ENCODE data around the gene ZRANB3. TPM values are rescaled to one million over a fixed set of nuclear protein-coding genes. Genes with fewer than 3 reads are reported as not detected.
"Not testable (repeated sequence)": the region's sequence is repeated elsewhere in the genome, so short reads cannot be mapped to it uniquely, and the experiment has no call there.

The ZRANB3 gene
- total and polyA plus RNA-seq, 5 experiments from 2014 or later = 3.7 to 9.1 (median 6.7) TPM

DNA sequence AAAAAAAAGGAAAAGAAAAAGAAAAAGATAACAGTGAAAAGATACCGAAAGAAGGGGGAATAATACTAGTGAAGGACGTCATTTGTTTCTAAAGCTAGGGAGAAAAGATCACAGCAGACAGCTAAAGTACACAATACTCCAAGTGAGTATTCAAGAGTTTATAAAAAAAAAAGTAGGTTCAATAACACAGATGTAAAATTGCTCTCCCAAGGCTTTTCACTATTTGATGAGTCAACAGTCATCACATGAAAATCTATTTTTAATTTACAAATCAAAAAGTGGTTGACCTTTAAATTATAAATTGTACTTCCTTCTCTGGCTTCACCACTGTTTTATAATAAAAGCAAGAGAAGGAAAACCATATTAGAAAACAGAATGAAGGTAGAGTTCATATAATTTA, 144.0 kb downstream of the ZRANB3 start:
- ATAC-seq (no peak), DNase-seq (no peak)
- Mint-ChIP-seq H3K27ac (no peak overlapping the region), H3K4me1 (no peaks in the 10 kb centered on the region), H3K9me3 (peaks cover 8 to 79% (median 53%) of the 10 kb centered on the region in 9 donors), H3K4me3 (no peak overlapping the region), H3K36me3 (peaks cover 46 to 76% (median 51%) of the 10 kb centered on the region in 3 donors), H3K27me3 (no peaks in the 10 kb centered on the region)
- POLR2A ChIA-PET = no interaction called here

DNA sequence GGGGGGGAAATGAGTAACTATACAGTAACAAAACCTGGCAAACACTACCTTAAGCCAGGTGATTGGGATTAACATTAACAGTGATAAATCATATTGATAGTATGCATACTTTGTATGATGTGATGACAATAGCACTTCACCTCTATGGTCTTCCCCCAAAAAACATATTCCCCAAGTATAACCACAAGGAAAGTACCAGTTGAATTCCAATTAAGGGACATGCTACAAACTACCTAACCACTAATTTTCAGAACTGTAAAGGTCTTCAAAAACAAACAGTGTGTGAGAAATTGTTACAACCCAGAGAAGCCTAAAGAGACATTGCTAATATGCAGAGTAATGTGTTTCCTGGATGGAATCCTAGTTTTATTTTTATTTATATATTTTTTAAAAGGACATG, 152.4 kb downstream of the ZRANB3 start:
- Mint-ChIP-seq H3K4me3 (no peak overlapping the region), H3K4me1 (no peaks in the 10 kb centered on the region), H3K9me3 (peaks cover 15 to 82% (median 45%) of the 10 kb centered on the region in 9 donors), H3K27me3 (no peaks in the 10 kb centered on the region), H3K36me3 (peaks cover 27 to 68% (median 53%) of the 10 kb centered on the region in 3 donors), H3K27ac (no peak overlapping the region)
- DNase-seq (no peak), ATAC-seq (no peak)
- POLR2A ChIA-PET = no interaction called here

DNA sequence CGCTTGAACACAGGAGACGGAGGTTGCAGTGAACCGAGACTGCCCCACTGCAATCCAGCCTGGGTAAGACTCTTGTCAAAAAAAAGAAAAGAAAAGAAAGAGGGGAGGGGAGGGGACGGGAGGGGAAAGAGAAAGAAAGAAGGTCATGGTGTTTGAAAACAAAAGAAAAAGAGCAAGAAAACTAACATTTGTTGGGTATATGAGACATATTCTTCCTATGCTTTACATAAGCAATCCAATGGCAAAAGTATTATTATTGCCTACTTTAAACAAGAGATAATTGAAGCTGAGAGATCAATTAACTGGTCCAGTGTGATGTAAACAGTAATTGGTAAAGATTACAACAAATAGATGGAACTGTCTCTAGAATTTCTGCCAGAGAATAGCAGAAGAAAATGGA, 157.3 kb downstream of the ZRANB3 start:
- ATAC-seq = no peak
- H3K36me3 Mint-ChIP-seq = peaks cover 20 to 60% (median 25%) of the 10 kb centered on the region in 3 donors
- H3K27me3 Mint-ChIP-seq = no peaks in the 10 kb centered on the region
- peaks cover 11 to 56% (median 17%) of the 10 kb centered on the region in 9 donors for H3K9me3 Mint-ChIP-seq
- no peak overlapping the region for H3K27ac Mint-ChIP-seq
- no peak for DNase-seq
- POLR2A ChIA-PET = no interaction called here
- H3K4me1 Mint-ChIP-seq = no peaks in the 10 kb centered on the region
- H3K4me3 Mint-ChIP-seq = no peak overlapping the region

DNA sequence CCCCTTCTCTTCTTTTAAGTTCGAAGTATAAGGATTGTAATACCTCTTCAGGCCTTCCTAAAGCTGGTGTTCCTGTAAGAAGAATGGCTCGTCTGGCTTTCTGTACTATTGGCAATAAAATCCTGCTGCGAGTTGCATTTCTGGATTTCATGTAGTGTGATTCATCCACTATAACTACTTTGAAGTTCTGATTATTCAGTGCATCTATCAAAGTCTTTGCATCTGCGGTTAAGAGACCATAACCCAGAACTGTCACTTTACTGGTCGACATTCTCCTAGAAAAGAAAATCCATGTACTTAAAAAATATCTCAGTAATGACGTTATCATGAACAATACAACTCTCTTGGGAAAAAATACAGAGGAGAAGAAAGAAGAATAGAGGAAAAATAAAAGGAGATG, 181.1 kb downstream of the ZRANB3 start:
- no peaks in the 10 kb centered on the region for H3K4me1 Mint-ChIP-seq
- H3K27me3 Mint-ChIP-seq = no peaks in the 10 kb centered on the region
- DNase-seq (no peak), ATAC-seq (no peak)
- H3K4me3 Mint-ChIP-seq = no peak overlapping the region
- H3K27ac Mint-ChIP-seq = no peak overlapping the region
- peaks cover 12 to 45% (median 28%) of the 10 kb centered on the region in 9 donors for H3K9me3 Mint-ChIP-seq
- H3K36me3 Mint-ChIP-seq = peaks cover 30 to 56% (median 43%) of the 10 kb centered on the region in 3 donors
- POLR2A ChIA-PET = no interaction called here

DNA sequence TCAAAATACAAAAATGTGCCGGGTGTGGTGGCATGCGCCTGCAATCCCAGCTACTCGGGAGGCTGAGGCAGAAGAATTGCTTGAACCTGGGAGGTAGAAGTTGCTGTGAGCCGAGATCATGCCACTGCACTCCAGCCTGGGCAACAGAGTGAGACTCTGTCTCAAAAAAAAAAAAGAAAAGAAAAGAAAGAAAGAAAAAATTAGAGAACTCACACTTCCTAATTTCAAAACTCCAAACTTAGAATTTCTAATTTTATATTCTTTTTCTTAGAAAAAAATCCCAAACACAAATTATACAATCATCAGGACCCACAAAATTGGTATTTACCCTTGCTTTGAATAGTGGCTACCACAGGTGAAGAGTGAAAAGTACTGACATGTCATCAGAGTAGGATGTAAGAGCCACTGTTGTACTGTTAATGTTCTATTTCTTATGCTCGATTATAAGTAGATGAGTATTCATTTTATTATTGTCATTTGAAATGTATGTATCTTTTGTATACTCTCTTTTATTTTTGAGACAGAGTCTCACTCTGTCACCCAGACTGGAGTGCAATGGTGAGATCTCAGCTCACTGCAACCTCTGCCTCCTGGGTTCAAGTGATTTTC, 182.8 kb downstream of the ZRANB3 start:
- DNase-seq, H3K27me3 Mint-ChIP-seq, H3K4me1 Mint-ChIP-seq, ATAC-seq, H3K27ac Mint-ChIP-seq, H3K4me3 Mint-ChIP-seq, POLR2A ChIA-PET: not testable (repeated sequence)
- Mint-ChIP-seq H3K36me3 (peaks cover 40 to 65% (median 53%) of the 10 kb centered on the region in 3 donors), H3K9me3 (peaks cover 12 to 49% (median 35%) of the 10 kb centered on the region in 9 donors)

DNA sequence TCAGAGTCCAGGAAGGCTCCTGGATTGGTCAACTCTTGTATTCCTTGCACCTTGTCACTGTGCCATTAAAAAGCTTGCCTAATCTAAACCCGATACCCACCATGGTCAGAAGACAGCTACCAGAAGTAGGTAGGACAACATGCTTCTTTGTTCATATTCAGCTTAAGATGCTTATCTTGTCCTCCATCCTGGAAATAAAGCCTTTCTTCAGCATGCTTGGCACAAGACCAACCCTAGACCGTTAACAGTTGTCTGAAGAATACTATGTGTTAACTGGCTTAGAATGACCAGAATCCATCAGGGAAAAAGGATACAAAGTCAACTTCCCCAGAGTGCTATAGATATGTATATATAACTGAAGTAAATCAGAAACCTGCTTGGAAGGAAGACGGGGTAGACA, 193.9 kb downstream of the ZRANB3 start:
- H3K9me3 Mint-ChIP-seq = peaks cover 0 to 27% (median 18%) of the 10 kb centered on the region in 9 donors
- H3K27ac Mint-ChIP-seq = no peak overlapping the region
- no peaks in the 10 kb centered on the region for H3K4me1 Mint-ChIP-seq
- H3K4me3 Mint-ChIP-seq = no peak overlapping the region
- POLR2A ChIA-PET = no interaction called here
- DNase-seq (no peak), ATAC-seq (no peak)
- peaks cover 23 to 57% (median 26%) of the 10 kb centered on the region in 3 donors for H3K36me3 Mint-ChIP-seq
- no peaks in the 10 kb centered on the region for H3K27me3 Mint-ChIP-seq

DNA sequence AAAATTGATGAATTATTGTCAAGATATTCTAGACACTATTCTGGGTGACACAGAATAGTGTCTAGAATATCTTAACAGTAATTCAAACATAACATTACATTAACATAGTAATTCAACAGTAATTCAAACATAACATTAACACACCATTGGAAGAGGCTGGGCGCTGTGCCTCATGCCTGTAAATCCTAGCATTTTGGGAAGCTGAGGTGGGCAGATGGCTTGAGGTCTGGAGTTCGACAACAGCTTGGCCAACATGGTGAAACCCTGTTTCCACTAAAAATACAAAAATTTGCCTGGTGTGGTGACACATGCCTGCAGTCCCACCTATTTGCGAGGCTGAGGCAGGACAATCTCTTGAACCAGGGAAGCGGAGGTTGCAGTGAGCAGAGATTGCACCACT, 195.8 kb downstream of the ZRANB3 start:
- H3K9me3 Mint-ChIP-seq = peaks cover 12 to 34% (median 24%) of the 10 kb centered on the region in 9 donors
- H3K4me1 Mint-ChIP-seq = no peaks in the 10 kb centered on the region
- no peaks in the 10 kb centered on the region for H3K27me3 Mint-ChIP-seq
- H3K4me3 Mint-ChIP-seq = no peak overlapping the region
- POLR2A ChIA-PET = no interaction called here
- ATAC-seq (no peak), DNase-seq (no peak)
- peaks cover 15 to 60% (median 34%) of the 10 kb centered on the region in 3 donors for H3K36me3 Mint-ChIP-seq
- H3K27ac Mint-ChIP-seq = no peak overlapping the region

DNA sequence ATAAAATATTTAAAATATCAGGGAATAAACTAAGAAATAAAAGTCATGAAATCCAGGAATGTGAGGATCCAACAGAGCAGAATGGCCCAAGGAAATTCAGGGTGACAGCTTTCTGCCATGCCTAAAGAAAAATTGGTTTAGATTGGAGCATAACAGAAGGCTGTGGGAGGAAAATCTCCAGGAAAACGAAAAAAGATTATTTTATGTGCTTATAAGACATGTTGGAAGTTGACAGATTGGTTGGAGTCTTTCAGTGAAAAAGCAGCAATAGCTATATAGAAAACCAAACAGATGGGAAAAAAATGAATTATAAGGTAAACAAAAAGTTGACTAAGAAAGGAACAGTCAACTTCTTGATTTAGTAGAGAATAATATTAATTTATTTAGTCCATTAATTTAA, 203.9 kb downstream of the ZRANB3 start:
- DNase-seq (no peak), ATAC-seq (no peak)
- POLR2A ChIA-PET = no interaction called here
- Mint-ChIP-seq H3K27ac (no peak overlapping the region), H3K4me3 (no peak overlapping the region), H3K4me1 (no peaks in the 10 kb centered on the region), H3K9me3 (peaks cover 9 to 63% (median 43%) of the 10 kb centered on the region in 9 donors), H3K27me3 (no peaks in the 10 kb centered on the region), H3K36me3 (peaks cover 0 to 37% (median 34%) of the 10 kb centered on the region in 3 donors)

DNA sequence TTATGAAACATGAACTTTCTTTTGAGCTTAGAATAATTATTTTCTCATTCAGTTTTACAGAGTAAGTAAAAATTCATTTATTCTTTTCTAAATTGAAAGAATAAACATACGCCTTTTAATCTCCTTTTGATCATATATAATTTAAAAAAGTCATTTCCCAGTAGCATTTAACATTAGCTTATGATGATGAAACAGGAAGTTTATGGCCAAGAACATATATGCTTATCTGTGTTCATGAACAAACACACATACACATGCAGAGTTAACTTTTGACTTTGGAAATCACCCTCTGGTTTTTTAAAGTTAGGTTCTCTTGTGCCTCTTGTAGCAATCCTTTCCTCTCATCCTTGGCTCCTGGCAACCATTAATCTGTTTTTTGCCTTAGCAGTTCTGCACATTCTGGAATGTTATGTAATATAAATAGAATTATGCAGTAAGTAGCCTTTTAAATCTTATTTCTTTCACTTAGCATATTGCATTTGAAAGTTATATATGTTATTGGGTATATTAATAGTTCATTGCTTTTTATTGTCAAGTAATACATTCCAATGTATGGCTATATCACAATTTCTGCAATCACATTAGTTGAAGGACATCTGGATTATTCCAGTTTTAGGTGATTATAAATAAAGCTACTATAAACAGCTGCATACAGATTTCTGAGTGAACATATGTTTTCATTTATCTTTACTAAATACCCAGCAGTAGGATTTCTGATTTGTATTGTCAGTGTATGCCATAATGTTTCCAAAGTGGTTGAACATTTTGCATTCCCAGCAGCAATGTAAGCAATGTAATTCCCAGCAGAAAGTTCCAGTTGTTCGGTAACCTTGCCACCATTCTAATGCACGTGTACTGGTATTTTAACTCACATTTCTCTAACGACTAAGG, 210.3 kb downstream of the ZRANB3 start:
- POLR2A ChIA-PET = no interaction called here

DNA sequence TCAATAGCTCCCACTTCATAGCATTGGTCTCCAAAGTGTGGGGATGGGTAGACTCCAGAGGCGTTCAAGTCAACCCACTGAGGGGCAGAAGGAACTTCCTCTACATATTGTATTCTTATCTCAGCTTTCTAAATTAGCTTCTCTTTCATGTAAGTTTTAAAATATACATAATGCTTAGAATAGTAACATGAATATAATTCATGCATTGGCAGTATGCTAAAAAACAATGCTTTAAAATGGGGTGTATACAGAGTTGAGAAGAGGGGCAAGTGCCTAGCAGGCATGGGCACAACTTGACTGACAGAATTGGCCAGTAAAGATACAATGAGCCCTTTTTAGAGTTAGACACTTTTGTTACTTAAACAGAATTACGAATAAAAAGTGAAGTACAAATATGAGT, 212.2 kb downstream of the ZRANB3 start:
- no peak overlapping the region for H3K27ac Mint-ChIP-seq
- H3K4me1 Mint-ChIP-seq = no peaks in the 10 kb centered on the region
- DNase-seq (no peak), ATAC-seq (no peak)
- H3K4me3 Mint-ChIP-seq = no peak overlapping the region
- POLR2A ChIA-PET = no interaction called here
- H3K36me3 Mint-ChIP-seq = peaks cover 6 to 13% (median 6%) of the 10 kb centered on the region in 3 donors
- peaks cover 0 to 9% (median 4%) of the 10 kb centered on the region in 9 donors for H3K9me3 Mint-ChIP-seq
- H3K27me3 Mint-ChIP-seq = no peaks in the 10 kb centered on the region

More for the DNA sequence above, 210.3 kb downstream of the ZRANB3 start:
- Mint-ChIP-seq H3K4me3 (no peak overlapping the region), H3K4me1 (no peaks in the 10 kb centered on the region), H3K27ac (peak overlapping the region in 1 of 10 donors; percentile 11), H3K36me3 (peaks cover 0 to 11% (median 7%) of the 10 kb centered on the region in 3 donors), H3K9me3 (peaks cover 0 to 18% (median 5%) of the 10 kb centered on the region in 9 donors), H3K27me3 (no peaks in the 10 kb centered on the region)
- ATAC-seq = no peak
- no peak for DNase-seq

DNA sequence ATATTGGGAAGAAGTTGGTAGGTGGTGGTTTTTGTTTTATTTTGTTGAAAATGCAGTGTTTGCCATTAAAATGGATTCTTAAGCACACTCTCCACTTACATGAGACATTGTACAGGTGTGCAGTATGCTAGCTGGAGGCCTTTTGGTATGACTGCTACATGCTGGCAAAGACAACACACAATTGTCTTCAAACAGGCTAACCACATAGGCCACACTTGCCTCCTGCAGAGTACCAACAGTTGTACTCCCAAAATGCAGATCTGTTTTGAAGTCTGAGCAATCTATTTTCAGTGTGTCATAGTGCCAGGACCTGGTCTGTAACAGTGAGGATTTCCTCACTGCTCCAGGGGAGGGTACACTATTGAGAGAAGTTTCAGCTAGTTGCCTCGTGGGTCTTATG, 213.6 kb downstream of the ZRANB3 start:
- Mint-ChIP-seq H3K36me3 (peaks cover 0 to 17% (median 14%) of the 10 kb centered on the region in 3 donors), H3K27me3 (no peaks in the 10 kb centered on the region), H3K4me1 (no peaks in the 10 kb centered on the region), H3K27ac (no peak overlapping the region), H3K9me3 (peaks cover 0 to 2% (median 0%) of the 10 kb centered on the region in 9 donors), H3K4me3 (no peak overlapping the region)
- no peak for DNase-seq
- ATAC-seq = no peak
- POLR2A ChIA-PET = no interaction called here

DNA sequence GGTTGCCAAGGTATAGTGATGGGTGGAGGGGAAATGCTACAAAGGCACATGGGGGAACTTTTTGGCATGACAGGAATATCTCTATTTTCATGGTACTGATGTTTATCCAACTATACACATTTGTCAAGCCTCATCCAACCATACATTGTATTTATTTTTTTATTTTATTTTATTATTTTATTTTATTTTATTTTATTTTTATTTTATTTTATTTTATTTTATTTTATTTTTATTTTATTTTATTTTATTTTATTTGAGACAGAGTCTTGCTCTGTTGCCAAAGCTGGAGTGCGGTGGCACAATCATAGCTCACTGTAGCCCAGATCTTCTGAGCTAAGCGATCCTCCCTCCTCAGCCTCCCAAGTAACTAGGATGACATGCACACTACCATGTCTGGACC, 219.1 kb downstream of the ZRANB3 start:
- H3K27me3 Mint-ChIP-seq = no peaks in the 10 kb centered on the region
- H3K36me3 Mint-ChIP-seq = peaks cover 9 to 39% (median 38%) of the 10 kb centered on the region in 3 donors
- DNase-seq (no peak), ATAC-seq (no peak)
- no peak overlapping the region for H3K27ac Mint-ChIP-seq
- no peaks in the 10 kb centered on the region for H3K4me1 Mint-ChIP-seq
- H3K4me3 Mint-ChIP-seq = no peak overlapping the region
- H3K9me3 Mint-ChIP-seq = peaks cover 0 to 10% (median 5%) of the 10 kb centered on the region in 9 donors
- POLR2A ChIA-PET = no interaction called here

DNA sequence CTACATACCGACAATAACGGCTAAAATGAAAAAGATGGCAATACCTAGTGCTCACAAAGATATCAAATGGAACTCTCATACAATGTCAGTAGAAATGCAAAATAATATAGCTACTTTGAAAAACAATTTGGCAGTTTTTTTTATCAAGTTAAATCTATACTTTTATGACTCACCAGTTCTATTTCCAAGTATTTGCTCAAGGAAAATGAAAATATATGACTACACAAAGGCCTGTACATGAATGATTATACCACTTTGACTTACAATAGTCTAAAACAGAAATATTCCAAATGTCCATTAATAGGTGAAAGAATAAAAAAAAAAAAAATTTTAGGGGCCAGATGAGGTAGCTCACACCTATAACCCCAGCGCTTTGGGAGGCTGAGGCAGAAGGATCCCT, 219.8 kb downstream of the ZRANB3 start:
- peaks cover 9 to 39% (median 38%) of the 10 kb centered on the region in 3 donors for H3K36me3 Mint-ChIP-seq
- no peak overlapping the region for H3K4me3 Mint-ChIP-seq
- H3K4me1 Mint-ChIP-seq = no peaks in the 10 kb centered on the region
- no peaks in the 10 kb centered on the region for H3K27me3 Mint-ChIP-seq
- H3K27ac Mint-ChIP-seq = no peak overlapping the region
- POLR2A ChIA-PET = no interaction called here
- peaks cover 0 to 11% (median 5%) of the 10 kb centered on the region in 9 donors for H3K9me3 Mint-ChIP-seq
- ATAC-seq (no peak), DNase-seq (no peak)
